ENCODE results near the gene DAZL. TPM values are rescaled to one million over a fixed set of nuclear protein-coding genes. Genes with fewer than 3 reads are reported as not detected.

DAZL gene
- total RNA-seq, 1 experiment from 2014 or later = 21.2 TPM

DNA sequence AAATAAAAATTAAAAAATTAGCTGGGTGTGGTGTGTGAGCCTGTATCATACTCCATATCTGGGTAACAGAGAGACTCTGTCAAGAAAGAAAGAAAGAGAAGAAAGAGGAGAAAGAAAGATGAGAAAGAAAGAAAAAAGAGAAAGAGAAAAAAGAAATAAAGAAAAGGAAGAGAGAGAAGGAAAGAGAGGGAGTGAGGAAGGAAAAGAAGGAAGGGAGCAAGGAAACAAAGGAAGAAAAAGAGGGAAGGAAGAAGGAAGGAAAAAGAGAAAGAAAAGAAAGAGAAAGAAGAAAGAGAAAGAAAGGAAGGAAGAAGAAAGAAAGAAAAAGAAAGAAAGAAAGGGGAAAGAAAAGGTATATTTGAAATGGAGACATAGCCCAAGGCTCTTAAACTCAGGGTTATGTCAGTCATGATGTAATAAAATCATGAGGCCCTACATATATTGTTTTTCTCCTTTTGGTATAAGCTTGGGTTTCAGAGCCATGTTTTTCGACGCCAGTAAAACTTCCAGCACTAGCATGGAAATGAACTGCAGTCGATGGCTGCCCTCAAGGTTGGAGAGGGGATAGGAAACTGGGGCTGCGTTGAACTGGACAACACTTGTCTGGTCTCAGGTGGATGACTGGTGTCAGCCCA lies 53.8 kb downstream of the DAZL start:
- Histone ChIP-seq H4K20me1 (ENCODE audit: control insufficient read depth, insufficient read depth, insufficient read length) (no peaks in the 10 kb centered on the region), H2BK20ac (ENCODE audit: low read depth, low read length, poor library complexity, severe bottlenecking) (no peak overlapping the region), H4K5ac (ENCODE audit: insufficient read length, low read depth, low read length) (no peak overlapping the region), H3K9ac (ENCODE audit: extremely low read depth, insufficient read length, low read length) (no peak overlapping the region), H2BK5ac (ENCODE audit: insufficient read length, low read length) (no peak overlapping the region), H4K8ac (replicated peaks; ENCODE audit: insufficient read length, low read depth, low read length) (peak overlapping the region; percentile 60), H3K79me1 (ENCODE audit: insufficient read depth, low read depth, low read length, poor library complexity, severe bottlenecking) (no peaks in the 10 kb centered on the region), H3K4me1 (ENCODE audit: insufficient read depth, low read length) (peaks cover 2% of the 10 kb centered on the region; the same call in 1 of the 2 replicates), H2BK12ac (ENCODE audit: insufficient read length, low read depth, low read length) (no peak overlapping the region), H3K18ac (ENCODE audit: insufficient read length, low read depth, low read length) (no peak overlapping the region), H2AK5ac (ENCODE audit: insufficient read length, low read length) (no peak overlapping the region), H3K79me2 (ENCODE audit: insufficient read depth, low read length) (no peaks in the 10 kb centered on the region), H3K27me3 (ENCODE audit: insufficient read depth, low read length) (no peaks in the 10 kb centered on the region), H3K14ac (ENCODE audit: insufficient read depth, low read length) (no peak overlapping the region), H2BK15ac (ENCODE audit: low read depth, low read length) (no peak overlapping the region), H4K91ac (ENCODE audit: insufficient read length, low read depth, low read length) (peak overlapping the region; percentile 67), H2BK120ac (ENCODE audit: low read depth, low read length, poor library complexity, severe bottlenecking) (no peak overlapping the region), H3K27ac (ENCODE audit: insufficient read length, low read depth, low read length) (no peak overlapping the region), H3K23ac (ENCODE audit: insufficient read length, low read depth, low read length) (no peak overlapping the region), H3K9me3 (ENCODE audit: control insufficient read depth, low read depth, low read length) (no peaks in the 10 kb centered on the region), H3T11ph (ENCODE audit: low read length) (no peak overlapping the region), H3K23me2 (ENCODE audit: insufficient read length, low read depth, low read length, poor library complexity, severe bottlenecking) (no peaks in the 10 kb centered on the region), H3K4ac (ENCODE audit: low read depth, low read length) (no peak overlapping the region), H2AFZ (ENCODE audit: low read length) (no peak overlapping the region), H3K4me2 (ENCODE audit: insufficient read depth, insufficient read length, low read length) (no peak overlapping the region), H3K56ac (ENCODE audit: insufficient read length, low read depth, low read length) (no peak overlapping the region)
- Mint-ChIP-seq H3K36me3 (ENCODE audit: insufficient read depth in 1 of 3, low read depth in 3 of 3) (peaks cover 0 to 5% (median 2%) of the 10 kb centered on the region in 3 experiments; a peak in 3 of 7 replicates), H3K4me1 (peaks cover 11 to 12% of the 10 kb centered on the region in 2 experiments), H3K27ac (peak overlapping the region in 2 of 3 experiments; percentile 69 to 98; a peak in 3 of 7 replicates), H3K27me3 (ENCODE audit: low read depth) (no peaks in the 10 kb centered on the region; the same call in 1 of the 2 replicates), H3K9me3 (no peaks in the 10 kb centered on the region; a peak in 1 of 5 replicates), H3K4me3 (no peak overlapping the region)
- no peak for DNase-seq
- TF ChIP-seq, protein P1, sequence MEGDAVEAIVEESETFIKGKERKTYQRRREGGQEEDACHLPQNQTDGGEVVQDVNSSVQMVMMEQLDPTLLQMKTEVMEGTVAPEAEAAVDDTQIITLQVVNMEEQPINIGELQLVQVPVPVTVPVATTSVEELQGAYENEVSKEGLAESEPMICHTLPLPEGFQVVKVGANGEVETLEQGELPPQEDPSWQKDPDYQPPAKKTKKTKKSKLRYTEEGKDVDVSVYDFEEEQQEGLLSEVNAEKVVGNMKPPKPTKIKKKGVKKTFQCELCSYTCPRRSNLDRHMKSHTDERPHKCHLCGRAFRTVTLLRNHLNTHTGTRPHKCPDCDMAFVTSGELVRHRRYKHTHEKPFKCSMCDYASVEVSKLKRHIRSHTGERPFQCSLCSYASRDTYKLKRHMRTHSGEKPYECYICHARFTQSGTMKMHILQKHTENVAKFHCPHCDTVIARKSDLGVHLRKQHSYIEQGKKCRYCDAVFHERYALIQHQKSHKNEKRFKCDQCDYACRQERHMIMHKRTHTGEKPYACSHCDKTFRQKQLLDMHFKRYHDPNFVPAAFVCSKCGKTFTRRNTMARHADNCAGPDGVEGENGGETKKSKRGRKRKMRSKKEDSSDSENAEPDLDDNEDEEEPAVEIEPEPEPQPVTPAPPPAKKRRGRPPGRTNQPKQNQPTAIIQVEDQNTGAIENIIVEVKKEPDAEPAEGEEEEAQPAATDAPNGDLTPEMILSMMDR (conservative IDR thresholded peaks at IDR 0.05) = no peak
- WGBS (ENCODE audit: extremely low coverage, insufficient read length, low lambda C conversion rate) = no CpG with 5 or more reads among the region's 4 CpGs

Measured in H9 (cell line).